ENCODE measurements around the gene USH1C. TPM values are rescaled to one million over a fixed set of nuclear protein-coding genes. Genes with fewer than 3 reads are reported as not detected.

USH1C gene
- total and polyA plus RNA-seq, 12 donors: 0.14 to 16.9 (median 0.85) TPM; not detected in 2

DNA sequence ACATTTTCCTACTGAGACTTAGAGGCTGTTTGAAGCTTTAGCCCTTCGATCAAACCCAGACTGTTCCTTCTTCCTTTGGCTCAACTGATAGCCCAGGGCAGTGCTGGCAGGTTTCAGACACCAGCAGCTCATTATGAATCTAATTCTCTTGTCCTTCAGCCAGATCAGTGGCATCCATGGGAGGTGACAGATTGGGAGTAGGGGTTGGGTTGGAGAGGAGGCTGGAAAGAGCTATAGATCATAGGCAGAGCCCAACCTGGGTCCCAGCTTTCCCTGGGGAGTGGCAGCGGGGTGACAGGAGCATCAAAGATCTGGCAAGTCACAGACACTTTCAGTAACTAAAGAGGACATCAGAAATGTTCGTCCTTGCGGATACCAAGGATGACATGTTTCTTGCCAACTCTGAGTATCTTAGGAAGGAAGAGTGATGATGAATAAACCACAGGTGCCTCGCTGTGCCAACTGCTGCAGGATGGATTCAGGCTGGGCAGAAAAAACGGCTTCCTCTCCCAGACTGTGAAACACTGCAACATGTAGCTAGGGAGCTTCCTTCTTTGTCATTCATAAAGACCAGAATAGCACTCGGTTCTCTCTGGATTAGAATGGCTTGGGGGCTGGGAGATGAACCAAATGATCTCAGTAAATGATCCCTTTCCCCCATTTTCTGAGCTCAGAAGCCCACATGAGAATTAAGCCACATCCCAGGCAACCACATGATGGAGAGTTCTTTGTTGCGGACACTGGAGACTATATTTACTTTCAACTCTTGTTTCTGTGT is 86.6 kb downstream of the USH1C start:
- intact Hi-C loops (cut with DNase I): no loop called here
- WGBS, 4 donors: 49 to 63% (median 52%) methylated on average over 8 of the region's 8 CpGs
- H3K27ac ChIP-seq: no peak overlapping the region
- no peaks in the 10 kb centered on the region for H3K9me3 ChIP-seq (replicated peaks in 1 of 3)
- no peak for TF ChIP-seq POLR2A (IDR thresholded peaks at IDR 0.05)
- TF ChIP-seq, protein P1, sequence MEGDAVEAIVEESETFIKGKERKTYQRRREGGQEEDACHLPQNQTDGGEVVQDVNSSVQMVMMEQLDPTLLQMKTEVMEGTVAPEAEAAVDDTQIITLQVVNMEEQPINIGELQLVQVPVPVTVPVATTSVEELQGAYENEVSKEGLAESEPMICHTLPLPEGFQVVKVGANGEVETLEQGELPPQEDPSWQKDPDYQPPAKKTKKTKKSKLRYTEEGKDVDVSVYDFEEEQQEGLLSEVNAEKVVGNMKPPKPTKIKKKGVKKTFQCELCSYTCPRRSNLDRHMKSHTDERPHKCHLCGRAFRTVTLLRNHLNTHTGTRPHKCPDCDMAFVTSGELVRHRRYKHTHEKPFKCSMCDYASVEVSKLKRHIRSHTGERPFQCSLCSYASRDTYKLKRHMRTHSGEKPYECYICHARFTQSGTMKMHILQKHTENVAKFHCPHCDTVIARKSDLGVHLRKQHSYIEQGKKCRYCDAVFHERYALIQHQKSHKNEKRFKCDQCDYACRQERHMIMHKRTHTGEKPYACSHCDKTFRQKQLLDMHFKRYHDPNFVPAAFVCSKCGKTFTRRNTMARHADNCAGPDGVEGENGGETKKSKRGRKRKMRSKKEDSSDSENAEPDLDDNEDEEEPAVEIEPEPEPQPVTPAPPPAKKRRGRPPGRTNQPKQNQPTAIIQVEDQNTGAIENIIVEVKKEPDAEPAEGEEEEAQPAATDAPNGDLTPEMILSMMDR (IDR thresholded peaks at IDR 0.05): no peak
- H3K4me3 ChIP-seq: no peak overlapping the region
- no peaks in the 10 kb centered on the region for H3K36me3 ChIP-seq (replicated peaks in 1 of 2)
- no peaks in the 10 kb centered on the region for H3K27me3 ChIP-seq
- no peak for DNase-seq
- no peaks in the 10 kb centered on the region for H3K4me1 ChIP-seq (replicated peaks in 1 of 2)

DNA sequence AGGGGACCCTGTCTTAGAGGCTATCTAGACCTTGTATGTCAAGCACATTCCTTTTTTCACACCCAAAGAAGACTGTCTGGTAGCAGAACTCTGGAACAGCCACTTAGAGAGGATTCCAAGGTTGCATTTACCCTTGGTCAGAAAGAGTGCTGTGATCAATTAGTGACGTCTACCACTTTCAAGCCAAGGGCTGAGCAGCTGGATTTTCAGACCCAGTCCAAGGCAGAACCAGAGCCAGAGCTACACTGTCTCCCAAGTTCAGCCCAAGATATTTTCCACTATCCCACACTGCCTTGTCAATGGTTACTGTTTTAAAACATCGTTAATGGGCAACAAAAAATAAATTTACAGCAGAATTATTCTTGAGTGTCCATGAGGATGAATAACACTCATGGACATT is 91.5 kb downstream of the USH1C start:
- H3K9me3 ChIP-seq (replicated peaks in 1 of 3): no peaks in the 10 kb centered on the region
- WGBS, 4 donors: 69 to 78% (median 74%) methylated on average over 2 of the region's 2 CpGs
- intact Hi-C loops (cut with DNase I): no loop called here
- no peak for TF ChIP-seq POLR2A (IDR thresholded peaks at IDR 0.05)
- TF ChIP-seq, protein P1 (IDR thresholded peaks at IDR 0.05): no peak
- no peak overlapping the region for H3K4me3 ChIP-seq
- H3K36me3 ChIP-seq (replicated peaks in 1 of 2): no peaks in the 10 kb centered on the region
- DNase-seq: no peak
- no peaks in the 10 kb centered on the region for H3K27me3 ChIP-seq
- no peak overlapping the region for H3K27ac ChIP-seq
- H3K4me1 ChIP-seq (replicated peaks in 1 of 2): no peaks in the 10 kb centered on the region

DNA sequence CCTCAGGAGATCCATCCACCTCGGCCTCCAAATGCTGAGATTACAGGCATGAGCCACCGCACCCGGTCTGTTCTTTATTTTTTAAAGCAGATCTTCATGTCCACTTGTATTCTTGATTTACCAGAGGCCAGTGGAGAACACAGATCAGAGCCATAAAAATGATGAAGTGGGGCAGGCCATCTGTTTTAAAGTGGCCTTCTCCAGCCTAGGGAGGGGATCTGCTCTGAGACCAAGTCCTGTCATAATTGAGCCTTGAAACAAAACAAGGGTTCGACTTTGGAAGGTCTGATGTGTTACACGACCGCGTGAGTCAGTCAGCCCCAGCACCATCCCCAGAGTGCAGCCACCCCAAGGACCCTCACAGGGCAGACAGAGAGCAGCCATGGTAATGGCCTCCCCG is 95.1 kb downstream of the USH1C start:
- no peaks in the 10 kb centered on the region for H3K36me3 ChIP-seq (replicated peaks in 1 of 2)
- no peaks in the 10 kb centered on the region for H3K9me3 ChIP-seq (replicated peaks in 1 of 3)
- no peak overlapping the region for H3K4me3 ChIP-seq
- no peaks in the 10 kb centered on the region for H3K27me3 ChIP-seq
- TF ChIP-seq, protein P1 (IDR thresholded peaks at IDR 0.05): no peak
- TF ChIP-seq POLR2A (IDR thresholded peaks at IDR 0.05): no peak
- H3K4me1 ChIP-seq (replicated peaks in 1 of 2): no peaks in the 10 kb centered on the region
- WGBS, 4 donors: 54 to 68% (median 62%) methylated on average over 8 of the region's 8 CpGs
- H3K27ac ChIP-seq: no peak overlapping the region
- intact Hi-C loops (cut with DNase I): no loop called here
- DNase-seq: no peak

DNA sequence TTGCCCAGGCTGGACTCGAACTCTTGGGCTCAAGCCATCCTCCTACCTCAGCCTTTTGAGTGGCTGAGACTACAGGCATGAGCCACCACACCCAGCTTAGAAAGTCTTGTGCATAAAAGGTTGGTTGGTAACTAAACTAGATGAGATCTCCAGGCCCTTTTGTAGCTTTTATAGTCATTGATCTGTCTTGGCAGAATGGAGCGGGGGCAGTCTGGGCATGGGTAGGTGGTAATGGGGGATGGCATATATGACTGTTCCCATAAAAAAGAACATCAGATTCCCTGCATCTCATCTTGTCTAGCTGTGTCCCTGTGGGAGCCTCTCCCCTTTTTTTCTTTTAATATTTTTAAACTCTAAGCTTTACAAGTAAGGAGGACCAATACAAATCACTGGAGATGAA is 97.7 kb downstream of the USH1C start:
- no peak overlapping the region for H3K27ac ChIP-seq
- no peaks in the 10 kb centered on the region for H3K4me1 ChIP-seq (replicated peaks in 1 of 2)
- 84 to 94% (median 86%) methylated on average over 2 of the region's 2 CpGs for WGBS, 4 donors
- intact Hi-C loops (cut with DNase I): no loop called here
- no peaks in the 10 kb centered on the region for H3K36me3 ChIP-seq (replicated peaks in 1 of 2)
- no peak overlapping the region for H3K4me3 ChIP-seq
- DNase-seq: no peak
- TF ChIP-seq POLR2A (IDR thresholded peaks at IDR 0.05): no peak
- TF ChIP-seq, protein P1 (IDR thresholded peaks at IDR 0.05): no peak
- no peaks in the 10 kb centered on the region for H3K9me3 ChIP-seq (replicated peaks in 1 of 3)
- no peaks in the 10 kb centered on the region for H3K27me3 ChIP-seq

Data from adrenal gland (tissue), 12 donors.